ENCODE results near the gene HMGN2. TPM values are rescaled to one million over a fixed set of nuclear protein-coding genes. Genes with fewer than 3 reads are reported as not detected.

Gene HMGN2
- total RNA-seq, 6 experiments from 2014 or later: 440 to 699 (median 668) TPM

- TF ChIP-seq CTCF (IDR thresholded peaks at IDR 0.05): no peak
- Mint-ChIP-seq H3K36me3 (ENCODE audit: low read depth) (peaks cover 48% of the 10 kb centered on the region), H3K4me1 (ENCODE audit: low read depth) (peaks cover 47% of the 10 kb centered on the region), H3K27ac (peak overlapping the region; percentile 46), H3K9me3 (no peaks in the 10 kb centered on the region), H3K4me3 (no peak overlapping the region), H3K27me3 (ENCODE audit: insufficient read depth) (no peaks in the 10 kb centered on the region; the same call in 1 of the 2 replicates)
- peak; percentile 26 for DNase-seq
These were observed 5.4 kb downstream of the HMGN2 start for GRCh38 chr1:26477446-26478152.

- H3K27me3 Mint-ChIP-seq (ENCODE audit: insufficient read depth): no peaks in the 10 kb centered on the region; the same call in 1 of the 2 replicates
- H3K27ac Mint-ChIP-seq: no peak overlapping the region
- peaks cover 52% of the 10 kb centered on the region for H3K4me1 Mint-ChIP-seq (ENCODE audit: low read depth)
- TF ChIP-seq CTCF (IDR thresholded peaks at IDR 0.05): no peak
- peaks cover 46% of the 10 kb centered on the region for H3K36me3 Mint-ChIP-seq (ENCODE audit: low read depth)
- H3K9me3 Mint-ChIP-seq: no peaks in the 10 kb centered on the region
- no peak for DNase-seq
- no peak overlapping the region for H3K4me3 Mint-ChIP-seq
These were observed 5.9 kb downstream of the HMGN2 start for GRCh38 chr1:26478159-26478558.

- H3K4me3 Mint-ChIP-seq: no peak overlapping the region
- H3K27ac Mint-ChIP-seq: peak overlapping the region; percentile 1; the same call in 1 of the 2 replicates
- no peaks in the 10 kb centered on the region; the same call in 1 of the 2 replicates for H3K27me3 Mint-ChIP-seq (ENCODE audit: insufficient read depth)
- no peaks in the 10 kb centered on the region for H3K9me3 Mint-ChIP-seq
- peaks cover 38% of the 10 kb centered on the region for H3K36me3 Mint-ChIP-seq (ENCODE audit: low read depth)
- no peak for TF ChIP-seq CTCF (IDR thresholded peaks at IDR 0.05)
- H3K4me1 Mint-ChIP-seq (ENCODE audit: low read depth): peaks cover 50% of the 10 kb centered on the region
- no peak for DNase-seq
These were observed 6.7 kb downstream of the HMGN2 start for GRCh38 chr1:26478988-26479387.

GRCh38 chr1:26482921-26483320 lies 10.7 kb downstream of the HMGN2 start:
- no peaks in the 10 kb centered on the region for H3K9me3 Mint-ChIP-seq
- peaks cover 5% of the 10 kb centered on the region for H3K36me3 Mint-ChIP-seq (ENCODE audit: low read depth)
- TF ChIP-seq CTCF (IDR thresholded peaks at IDR 0.05): no peak
- H3K4me1 Mint-ChIP-seq (ENCODE audit: low read depth): peaks cover 25% of the 10 kb centered on the region
- no peak overlapping the region; the same call in 1 of the 2 replicates for H3K4me3 Mint-ChIP-seq
- H3K27me3 Mint-ChIP-seq (ENCODE audit: insufficient read depth): peaks cover 3% of the 10 kb centered on the region
- no peak for DNase-seq
- peak overlapping the region; percentile 59 for H3K27ac Mint-ChIP-seq

- Mint-ChIP-seq H3K9me3 (no peaks in the 10 kb centered on the region), H3K27ac (peak overlapping the region; percentile 64), H3K4me1 (ENCODE audit: low read depth) (peaks cover 25% of the 10 kb centered on the region), H3K4me3 (no peak overlapping the region), H3K27me3 (ENCODE audit: insufficient read depth) (peaks cover 3% of the 10 kb centered on the region; the same call in 1 of the 2 replicates), H3K36me3 (ENCODE audit: low read depth) (peaks cover 1% of the 10 kb centered on the region)
- no peak for TF ChIP-seq CTCF (IDR thresholded peaks at IDR 0.05)
- DNase-seq: peak; percentile 28
These were observed 11.7 kb downstream of the HMGN2 start for GRCh38 chr1:26483980-26484379.

Data from HFFc6 (cell line).